Measurements from ENCODE around the gene KIF1A. TPM values are rescaled to one million over a fixed set of nuclear protein-coding genes. Genes with fewer than 3 reads are reported as not detected.
"Not testable (repeated sequence)": the region's sequence is repeated elsewhere in the genome, so short reads cannot be mapped to it uniquely, and the experiment has no call there.

Gene KIF1A
- total RNA-seq, 1 experiment from 2014 or later: not detected

GRCh38 chr2:240682431-240683224, 137.4 kb downstream of the KIF1A start, which contains the start of gene AQP12B:
AQP12B (minus strand) TSS chr2:240682885; CDS start chr2:240682837, 48 bp downstream.
- H3F3A ChIP-seq (ENCODE audit: insufficient read depth, low read depth); H3K36me3 ChIP-seq (ENCODE audit: low read depth); BruUV-seq (replicated peaks); H3K4me3 ChIP-seq; H3K27ac ChIP-seq; intact Hi-C loops (cut with micrococcal nuclease; ENCODE audit: unreplicated experiment); DNase-seq; H2AFZ ChIP-seq; H3K4me1 ChIP-seq (replicated peaks; ENCODE audit: insufficient read depth); H3K79me2 ChIP-seq (ENCODE audit: low read depth); H4K20me1 ChIP-seq (ENCODE audit: insufficient read depth); CTCF ChIA-PET; H3K9me2 ChIP-seq (ENCODE audit: insufficient read depth); H3K4me2 ChIP-seq; POLR2A ChIA-PET (ENCODE audit: unreplicated experiment); H3K9me3 ChIP-seq (ENCODE audit: insufficient read depth, low read depth): not testable (repeated sequence)
- peaks cover 30% of the 10 kb centered on the region for H3K27me3 ChIP-seq (ENCODE audit: insufficient read depth, low read depth)

- H3K9me2 ChIP-seq (ENCODE audit: insufficient read depth); H3K9me3 ChIP-seq (ENCODE audit: insufficient read depth, low read depth); H3K27ac ChIP-seq; H2AFZ ChIP-seq; H4K20me1 ChIP-seq (ENCODE audit: insufficient read depth); H3K79me2 ChIP-seq (ENCODE audit: low read depth); POLR2A ChIA-PET (ENCODE audit: unreplicated experiment); CTCF ChIA-PET; BruUV-seq (replicated peaks); H3F3A ChIP-seq (ENCODE audit: insufficient read depth, low read depth); H3K27me3 ChIP-seq (ENCODE audit: insufficient read depth, low read depth); H3K4me1 ChIP-seq (replicated peaks; ENCODE audit: insufficient read depth); DNase-seq; H3K36me3 ChIP-seq (ENCODE audit: low read depth); H3K4me2 ChIP-seq; H3K4me3 ChIP-seq; intact Hi-C loops (cut with micrococcal nuclease; ENCODE audit: unreplicated experiment): not testable (repeated sequence)
These were observed 139.8 kb downstream of the KIF1A start for GRCh38 chr2:240680185-240680584.

- intact Hi-C loops (cut with micrococcal nuclease; ENCODE audit: unreplicated experiment); H3K9me3 ChIP-seq (ENCODE audit: insufficient read depth, low read depth); CTCF ChIA-PET; H3F3A ChIP-seq (ENCODE audit: insufficient read depth, low read depth); H4K20me1 ChIP-seq (ENCODE audit: insufficient read depth); H3K9me2 ChIP-seq (ENCODE audit: insufficient read depth); H3K36me3 ChIP-seq (ENCODE audit: low read depth); POLR2A ChIA-PET (ENCODE audit: unreplicated experiment); H2AFZ ChIP-seq; H3K4me2 ChIP-seq; H3K79me2 ChIP-seq (ENCODE audit: low read depth); H3K27ac ChIP-seq; H3K4me1 ChIP-seq (replicated peaks; ENCODE audit: insufficient read depth); BruUV-seq (replicated peaks); H3K4me3 ChIP-seq; DNase-seq: not testable (repeated sequence)
- H3K27me3 ChIP-seq (ENCODE audit: insufficient read depth, low read depth): peaks cover 10% of the 10 kb centered on the region
These were observed 141.1 kb downstream of the KIF1A start for GRCh38 chr2:240678909-240679308.

GRCh38 chr2:240678043-240678442, 142.0 kb downstream of the KIF1A start:
- peaks cover 18% of the 10 kb centered on the region for H3K27me3 ChIP-seq (ENCODE audit: insufficient read depth, low read depth)
- H3K4me2 ChIP-seq; H3K27ac ChIP-seq; H2AFZ ChIP-seq; H3K4me1 ChIP-seq (replicated peaks; ENCODE audit: insufficient read depth); BruUV-seq (replicated peaks); H4K20me1 ChIP-seq (ENCODE audit: insufficient read depth); H3K79me2 ChIP-seq (ENCODE audit: low read depth); intact Hi-C loops (cut with micrococcal nuclease; ENCODE audit: unreplicated experiment); CTCF ChIA-PET; H3K4me3 ChIP-seq; H3K9me2 ChIP-seq (ENCODE audit: insufficient read depth); H3K36me3 ChIP-seq (ENCODE audit: low read depth); H3K9me3 ChIP-seq (ENCODE audit: insufficient read depth, low read depth); H3F3A ChIP-seq (ENCODE audit: insufficient read depth, low read depth); DNase-seq; POLR2A ChIA-PET (ENCODE audit: unreplicated experiment): not testable (repeated sequence)

GRCh38 chr2:240675345-240675744, 144.7 kb downstream of the KIF1A start:
- CTCF ChIA-PET; H3K9me3 ChIP-seq (ENCODE audit: insufficient read depth, low read depth); H3K4me3 ChIP-seq; POLR2A ChIA-PET (ENCODE audit: unreplicated experiment); H3K36me3 ChIP-seq (ENCODE audit: low read depth); H3K27ac ChIP-seq; H3F3A ChIP-seq (ENCODE audit: insufficient read depth, low read depth); BruUV-seq (replicated peaks); H3K79me2 ChIP-seq (ENCODE audit: low read depth); H2AFZ ChIP-seq; H4K20me1 ChIP-seq (ENCODE audit: insufficient read depth); H3K9me2 ChIP-seq (ENCODE audit: insufficient read depth); DNase-seq; H3K4me2 ChIP-seq; H3K4me1 ChIP-seq (replicated peaks; ENCODE audit: insufficient read depth); intact Hi-C loops (cut with micrococcal nuclease; ENCODE audit: unreplicated experiment): not testable (repeated sequence)
- H3K27me3 ChIP-seq (ENCODE audit: insufficient read depth, low read depth): peaks cover 41% of the 10 kb centered on the region

- H3K4me2 ChIP-seq; H3K79me2 ChIP-seq (ENCODE audit: low read depth); BruUV-seq (replicated peaks); DNase-seq; H4K20me1 ChIP-seq (ENCODE audit: insufficient read depth); H3K27ac ChIP-seq; H3F3A ChIP-seq (ENCODE audit: insufficient read depth, low read depth); H3K4me3 ChIP-seq; H2AFZ ChIP-seq; H3K4me1 ChIP-seq (replicated peaks; ENCODE audit: insufficient read depth); CTCF ChIA-PET; POLR2A ChIA-PET (ENCODE audit: unreplicated experiment); H3K36me3 ChIP-seq (ENCODE audit: low read depth); H3K9me3 ChIP-seq (ENCODE audit: insufficient read depth, low read depth); intact Hi-C loops (cut with micrococcal nuclease; ENCODE audit: unreplicated experiment); H3K9me2 ChIP-seq (ENCODE audit: insufficient read depth): not testable (repeated sequence)
- peaks cover 49% of the 10 kb centered on the region for H3K27me3 ChIP-seq (ENCODE audit: insufficient read depth, low read depth)
These were observed 145.4 kb downstream of the KIF1A start for GRCh38 chr2:240674461-240675184.
